SK-N-DZ (cell line): ENCODE data around the gene USP48. TPM values are rescaled to one million over a fixed set of nuclear protein-coding genes. Genes with fewer than 3 reads are reported as not detected.
A peak's percentile ranks its signal among the peaks of the same experiment; 100 is the strongest.
"Not testable (repeated sequence)": the region's sequence is repeated elsewhere in the genome, so short reads cannot be mapped to it uniquely, and the experiment has no call there.

Source experiments
- DNase-seq: peaks from one replicate; pipeline ENCODE4 v3.0.0-alpha.2; 2015; ENCODE audit warnings: low spot score
- polyA plus RNA-seq, 2 experiments: library from polyadenylated mRNA; depleted of rRNA; stranded (reverse); fragments of >200 nt; gene quantifications; 2 replicates each; pipeline ENCODE4 v1.2.3, GENCODE V29; 2014

Gene USP48
- 15.0 and 31.4 TPM in 2 replicates for polyA plus RNA-seq (2014; cell fraction: cytosol; rRNA removed)
- 46.5 and 55.7 TPM in 2 replicates for polyA plus RNA-seq (2014; cell fraction: nucleus; rRNA removed)

- DNase-seq = peak; percentile 95
Measured at GRCh38 chr1:21782868-21783678, at the start of gene USP48. TSS of gene USP48 (minus strand) at chr1:21783149. CDS start at chr1:21782957, 192 bp downstream.

GRCh38 chr1:21831454-21831970 is 48.6 kb upstream of the USP48 start:
- DNase-seq = no peak

GRCh38 chr1:21830792-21831453 is 48.0 kb upstream of the USP48 start:
- DNase-seq = no peak

GRCh38 chr1:21829294-21829693 is 46.3 kb upstream of the USP48 start:
- no peak for DNase-seq

GRCh38 chr1:21828506-21829210 is 45.7 kb upstream of the USP48 start:
- DNase-seq = no peak

GRCh38 chr1:21828075-21828474 is 45.1 kb upstream of the USP48 start:
- DNase-seq = no peak

- DNase-seq = no peak
Measured at GRCh38 chr1:21827141-21827679, 44.3 kb upstream of the USP48 start.

GRCh38 chr1:21826694-21827093 is 43.7 kb upstream of the USP48 start:
- DNase-seq = not testable (repeated sequence)

GRCh38 chr1:21825393-21825792 is 42.4 kb upstream of the USP48 start:
- DNase-seq = no peak

- no peak for DNase-seq
Measured at GRCh38 chr1:21824926-21825325, 42.0 kb upstream of the USP48 start.

GRCh38 chr1:21823980-21824702 is 41.2 kb upstream of the USP48 start:
- no peak for DNase-seq

- no peak for DNase-seq
Measured at GRCh38 chr1:21823206-21823979, 40.4 kb upstream of the USP48 start.

GRCh38 chr1:21822349-21822748 is 39.4 kb upstream of the USP48 start:
- DNase-seq = peak; percentile 20

GRCh38 chr1:21821385-21822019 is 38.6 kb upstream of the USP48 start:
- DNase-seq = no peak

- DNase-seq = no peak
Measured at GRCh38 chr1:21820597-21821232, 37.8 kb upstream of the USP48 start.

GRCh38 chr1:21818656-21819055 is 35.7 kb upstream of the USP48 start:
- DNase-seq = peak; percentile 29

GRCh38 chr1:21816602-21817302 is 33.8 kb upstream of the USP48 start:
- DNase-seq = no peak

GRCh38 chr1:21815724-21816321 is 32.9 kb upstream of the USP48 start:
- DNase-seq = no peak
